ENCODE data around the gene RASL10A.

RASL10A gene

DNA sequence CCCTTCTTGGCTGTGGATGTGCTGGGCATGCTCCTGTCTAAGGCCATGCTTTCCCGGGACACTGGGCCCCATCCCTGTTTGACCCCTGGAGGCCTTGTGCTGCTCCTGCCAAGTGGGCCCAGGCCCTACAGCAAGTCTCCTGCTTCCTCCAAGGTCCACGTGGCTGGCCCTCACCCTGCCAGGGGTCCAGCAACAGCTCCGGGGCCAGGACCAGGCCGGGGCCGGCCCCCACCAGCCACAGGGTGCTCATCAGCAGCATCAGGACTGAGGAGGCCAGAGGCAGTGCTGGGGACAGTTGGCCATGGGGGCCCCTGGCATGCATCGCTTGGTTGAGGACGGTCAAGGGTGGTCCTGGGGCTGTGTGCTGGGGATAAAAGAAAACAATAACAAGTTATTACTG is 50.2 kb downstream of the RASL10A start:
- H3K27ac ChIP-seq = no peak overlapping the region
- DNase-seq (ENCODE audit: low spot score) = no peak
- TF ChIP-seq, protein P1, sequence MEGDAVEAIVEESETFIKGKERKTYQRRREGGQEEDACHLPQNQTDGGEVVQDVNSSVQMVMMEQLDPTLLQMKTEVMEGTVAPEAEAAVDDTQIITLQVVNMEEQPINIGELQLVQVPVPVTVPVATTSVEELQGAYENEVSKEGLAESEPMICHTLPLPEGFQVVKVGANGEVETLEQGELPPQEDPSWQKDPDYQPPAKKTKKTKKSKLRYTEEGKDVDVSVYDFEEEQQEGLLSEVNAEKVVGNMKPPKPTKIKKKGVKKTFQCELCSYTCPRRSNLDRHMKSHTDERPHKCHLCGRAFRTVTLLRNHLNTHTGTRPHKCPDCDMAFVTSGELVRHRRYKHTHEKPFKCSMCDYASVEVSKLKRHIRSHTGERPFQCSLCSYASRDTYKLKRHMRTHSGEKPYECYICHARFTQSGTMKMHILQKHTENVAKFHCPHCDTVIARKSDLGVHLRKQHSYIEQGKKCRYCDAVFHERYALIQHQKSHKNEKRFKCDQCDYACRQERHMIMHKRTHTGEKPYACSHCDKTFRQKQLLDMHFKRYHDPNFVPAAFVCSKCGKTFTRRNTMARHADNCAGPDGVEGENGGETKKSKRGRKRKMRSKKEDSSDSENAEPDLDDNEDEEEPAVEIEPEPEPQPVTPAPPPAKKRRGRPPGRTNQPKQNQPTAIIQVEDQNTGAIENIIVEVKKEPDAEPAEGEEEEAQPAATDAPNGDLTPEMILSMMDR (IDR thresholded peaks at IDR 0.05) = no peak
- no peak overlapping the region for H3K4me3 ChIP-seq

DNA sequence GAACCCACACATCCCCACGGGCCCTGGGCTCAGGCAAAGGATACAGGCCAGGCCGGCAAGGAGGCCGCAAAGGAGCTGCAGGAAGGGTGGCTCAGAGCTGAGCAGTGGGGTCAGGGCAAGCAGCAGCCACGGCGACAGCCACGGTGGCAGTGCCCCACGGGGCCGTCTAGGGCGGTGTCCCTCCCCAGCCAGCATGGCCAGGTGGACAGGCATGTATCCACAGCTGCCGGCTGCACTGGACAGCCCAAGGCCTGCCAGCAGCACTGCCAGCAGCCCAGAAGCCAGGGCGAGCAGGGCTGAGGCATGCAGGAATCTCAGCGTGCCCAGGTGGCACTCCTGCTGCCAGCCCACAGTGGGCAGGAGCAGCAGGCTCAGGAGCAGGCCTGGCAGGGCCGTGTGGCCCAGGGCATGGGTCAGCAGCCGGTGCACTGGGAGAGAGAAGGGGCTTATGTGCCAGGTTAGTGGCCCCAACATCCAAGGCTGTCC is 51.7 kb downstream of the RASL10A start:
- TF ChIP-seq, protein P1 (IDR thresholded peaks at IDR 0.05) = no peak
- no peak overlapping the region for H3K27ac ChIP-seq
- DNase-seq (ENCODE audit: low spot score) = no peak
- H3K4me3 ChIP-seq = no peak overlapping the region

Measured in coronary artery (tissue), 2 donors.